ENCODE results near the gene ERBB2. TPM values are rescaled to one million over a fixed set of nuclear protein-coding genes. Genes with fewer than 3 reads are reported as not detected.

The ERBB2 gene
- total and polyA plus RNA-seq, 2 of the 4 experiments (the other 2 are of a cell fraction), result 28.7 to 33.3 TPM

GRCh38 chr17:39669897-39670735, 29.7 kb upstream of the ERBB2 start:
- CTCF ChIA-PET, result interaction anchor here (1.4 to 2.8 kb wide), 3 partner anchors 17 to 49 kb away, joined by 3 to 11 read pairs (median 10); no protein-coding TSS in a partner anchor
- 87% methylated on average over 10 of the region's 23 CpGs; no CpG with 5 or more reads in 1 of the 2 experiments for WGBS, 2 experiments (ENCODE audit: extremely low coverage in 2 of 2, insufficient read length in 1 of 2)
- intact Hi-C loops (cut with micrococcal nuclease), result no loop called here

More at GRCh38 chr17:39669897-39670735, 29.7 kb upstream of the ERBB2 start:
- no peak overlapping the region for H3K4me3 ChIP-seq (ENCODE audit: insufficient read depth, low read depth, low read length)
- no peak for DNase-seq
- H2BK15ac ChIP-seq (ENCODE audit: low read depth, low read length), result no peak overlapping the region
- peaks cover 3% of the 10 kb centered on the region; the same call in 1 of the 2 replicates for H3K4me1 ChIP-seq (ENCODE audit: control insufficient read depth, insufficient read depth, low read length)
- no peak overlapping the region for H3K9ac ChIP-seq (ENCODE audit: low read depth, low read length)
- no peak for ATAC-seq (ENCODE audit: low read depth)
- H3K56ac ChIP-seq (ENCODE audit: extremely low read depth, insufficient read depth, low read length), result no peak overlapping the region
- no peak overlapping the region for H4K5ac ChIP-seq (ENCODE audit: low read depth, low read length)
- H2AK9ac ChIP-seq (replicated peaks; ENCODE audit: low read depth, low read length, poor library complexity), result no peak overlapping the region
- no peak overlapping the region for H2BK5ac ChIP-seq (ENCODE audit: low read depth, low read length, poor library complexity, severe bottlenecking)
- no peak overlapping the region for H3K14ac ChIP-seq (replicated peaks; ENCODE audit: low read depth, low read length)
- no TSS peak for BruUV-seq (replicated peaks)
- no peak overlapping the region for H3K18ac ChIP-seq (ENCODE audit: low read depth, low read length)
- no peak overlapping the region for H2AK5ac ChIP-seq (ENCODE audit: low read depth, low read length)
- H3K9me3 ChIP-seq (ENCODE audit: control insufficient read depth, insufficient read depth, low read length), result no peaks in the 10 kb centered on the region
- H2AFZ ChIP-seq (replicated peaks; ENCODE audit: low read length, poor library complexity), result no peak overlapping the region
- in situ Hi-C loops (cut with MboI; ENCODE audit: low sequenced_read_pairs), result no loop called here
- dilution Hi-C loops (cut with HindIII; ENCODE audit: low sequenced_read_pairs, unreplicated experiment), result no loop called here
- peaks cover 44% of the 10 kb centered on the region for H3K27me3 ChIP-seq (ENCODE audit: control insufficient read depth, insufficient read depth, low read length)
- H3K23ac ChIP-seq (ENCODE audit: low read depth, low read length), result no peak overlapping the region
- no peak overlapping the region for H3K27ac ChIP-seq (ENCODE audit: insufficient read depth, low read length)
- no peaks in the 10 kb centered on the region for H3K79me1 ChIP-seq (ENCODE audit: low read depth in 1 of 2, low read length in 2 of 2)
- H3K36me3 ChIP-seq (ENCODE audit: control insufficient read depth, insufficient read depth, low read length), result no peaks in the 10 kb centered on the region
- H3K4ac ChIP-seq (ENCODE audit: low read depth, low read length), result no peak overlapping the region
- POLR2A ChIA-PET (ENCODE audit: unreplicated experiment), result no interaction called here
- H2BK120ac ChIP-seq (ENCODE audit: low read depth, low read length), result no peak overlapping the region
- H4K8ac ChIP-seq (ENCODE audit: low read depth in 2 of 2, low read length in 2 of 2), result no peak overlapping the region
- no peaks in the 10 kb centered on the region for H3K9me1 ChIP-seq (ENCODE audit: insufficient read depth, low read length)
- H4K91ac ChIP-seq (ENCODE audit: insufficient read depth, low read depth, low read length), result no peak overlapping the region
- H3K4me2 ChIP-seq (ENCODE audit: low read depth, low read length), result no peak overlapping the region
- no peak overlapping the region for H2BK20ac ChIP-seq (ENCODE audit: low read depth, low read length)
- TF ChIP-seq POLR2A (IDR thresholded peaks at IDR 0.05; ENCODE audit: low read depth, low read length), result no peak
- TF ChIP-seq BHLHE40 (IDR thresholded peaks at IDR 0.05; ENCODE audit: low read depth, low read length), result no peak
- no peak for TF ChIP-seq SMC3 (IDR thresholded peaks at IDR 0.05; ENCODE audit: low read depth, low read length)
- no peak for TF ChIP-seq RFX5 (IDR thresholded peaks at IDR 0.05; ENCODE audit: low read depth, low read length)
- TF ChIP-seq MAFK (IDR thresholded peaks at IDR 0.05; ENCODE audit: low read depth, low read length), result no peak
- no peak for TF ChIP-seq NFE2L2 (IDR thresholded peaks at IDR 0.05; ENCODE audit: low read depth, low read length)
- no peak for TF ChIP-seq USF2 (IDR thresholded peaks at IDR 0.05; ENCODE audit: low read depth, low read length)
- no peaks in the 10 kb centered on the region for H4K20me1 ChIP-seq (ENCODE audit: insufficient read depth, low read length)

All from IMR-90 (cell line).